C4-2B (cell line): ENCODE data around the gene FUBP3.

Source experiments
- CTCF ChIP-seq: fragments of 450-650 bp; conservative IDR thresholded peaks from 2 replicates; pipeline ENCODE4 v1.5.1; 2017; ENCODE audit warnings: mild to moderate bottlenecking
- ZFX ChIP-seq: fragments of 450-650 bp; IDR thresholded peaks from 2 replicates; pipeline ENCODE4 v1.6.1; 2017

- no peak for TF ChIP-seq CTCF
- no peak for TF ChIP-seq ZFX
These were observed 48.8 kb downstream of the FUBP3 start for GRCh38 chr9:130627896-130628792.
